Testis (tissue), 3 donors: ENCODE results near the gene GH2. TPM values are rescaled to one million over a fixed set of nuclear protein-coding genes. Genes with fewer than 3 reads are reported as not detected.
"Not testable (repeated sequence)": the region's sequence is repeated elsewhere in the genome, so short reads cannot be mapped to it uniquely, and the experiment has no call there.

Source experiments
- DNase-seq: peaks from one replicate; pipeline ENCODE4 v3.0.0-alpha.2; 2019
- H3K27ac ChIP-seq, 2 donors: fragments of 200-600 bp; sonication (generic); one replicate each; pipeline ENCODE4 v1.5.1; 2019
- H3K27me3 ChIP-seq: fragments of 200-600 bp; sonication (generic); one replicate; pipeline ENCODE4 v1.5.1; 2019
- H3K36me3 ChIP-seq: fragments of 200-600 bp; sonication (generic); one replicate; pipeline ENCODE4 v1.5.1; 2017; ENCODE audit warnings: low read depth; ENCODE audit errors: missing control alignments
- H3K4me1 ChIP-seq: fragments of 200-600 bp; sonication (generic); one replicate; pipeline ENCODE4 v1.5.1; 2019
- H3K4me3 ChIP-seq, 2 donors: fragments of 200-600 bp; sonication (generic); one replicate each; pipeline ENCODE4 v1.5.1; 2017 to 2019
- H3K9me3 ChIP-seq: fragments of 200-600 bp; sonication (generic); one replicate; pipeline ENCODE4 v1.5.1; 2017
- CTCF ChIP-seq, 3 experiments: fragments of 450-650 bp in 2 of 3; fragments of 200-600 bp in 1 of 3; sonication (generic) in 1 of 3; IDR thresholded peaks; one replicate each; pipeline ENCODE4 v1.5.1; 2016 to 2019; ENCODE audit warnings: antibody characterized with exemption in 3 of 3, mild to moderate bottlenecking in 2 of 3, moderate library complexity in 1 of 3
- POLR2A ChIP-seq: fragments of 450-650 bp; IDR thresholded peaks from one replicate; pipeline ENCODE4 v1.6.1; 2017; ENCODE audit warnings: antibody characterized with exemption, mild to moderate bottlenecking, moderate library complexity
- WGBS, 2 donors: methylation state at CpG; one replicate each; pipeline ENCODE4 v1.1.5; 2018; 5-methylcytosine and 5-hydroxymethylcytosine counted together
- intact Hi-C: fragments of 100-400 bp; cut with DNase I; formaldehyde crosslinking; loops from one replicate; pipeline ENCODE4 v1.15.1; 2023; ENCODE audit warnings: low total_unique reads
- polyA plus RNA-seq: library from polyadenylated mRNA; stranded (reverse); fragments of 350-450 nt; fragmentation: Illumina TruSeq; extraction: RNeasy Lipid Tissue Mini Kit (QIAGEN cat#74804); gene quantifications from one replicate; pipeline ENCODE4 v1.2.3, GENCODE V29; 2014; ENCODE audit warnings: low read depth, low replicate concordance; ENCODE audit not compliant: insufficient read depth
- total RNA-seq, 2 donors: library from RNA; depleted of rRNA; stranded (reverse); fragments of >200 nt; gene quantifications; one replicate each; pipeline ENCODE4 v1.2.3, GENCODE V29; 2016

The GH2 gene
- total and polyA plus RNA-seq, 3 donors from 2014 or later: 0.62 TPM; not detected in 2

- no peaks in the 10 kb centered on the region for H3K27me3 ChIP-seq
- intact Hi-C loops: loop anchor here (10.0 kb wide), 1 partner anchor 105 kb away; the partner anchor contains the start of gene ICAM2
- no peaks in the 10 kb centered on the region for H3K4me1 ChIP-seq
- H3K4me3 ChIP-seq: no peak overlapping the region
- no peaks in the 10 kb centered on the region for H3K9me3 ChIP-seq
- 52 to 54% methylated on average over 8 of the region's 8 CpGs for WGBS, 2 donors
- H3K27ac ChIP-seq: no peak overlapping the region
- H3K36me3 ChIP-seq: no peaks in the 10 kb centered on the region
- no peak for TF ChIP-seq POLR2A
- peak; percentile 85 to 97 (median 87) for TF ChIP-seq CTCF (IDR thresholded peaks at IDR 0.05)
- DNase-seq: peak; percentile 64
Observed at GRCh38 chr17:63919311-63919723, 37.6 kb upstream of the GH2 start.

GRCh38 chr17:63918789-63919305 is 37.1 kb upstream of the GH2 start, which contains the start of gene GH1:
Gene GH1, minus strand, starts transcription at chr17:63918839. Its CDS starts 63 bp downstream, at chr17:63918776.
- not testable (repeated sequence) for H3K27me3 ChIP-seq, H3K27ac ChIP-seq, H3K36me3 ChIP-seq, H3K4me3 ChIP-seq, H3K4me1 ChIP-seq, DNase-seq, H3K9me3 ChIP-seq
- 52 to 61% methylated on average over 10 of the region's 10 CpGs for WGBS, 2 donors
- intact Hi-C loops: loop anchor here (10.0 kb wide), 1 partner anchor 106 kb away; the partner anchor contains the start of gene ICAM2

- no peak for TF ChIP-seq CTCF (IDR thresholded peaks at IDR 0.05)
- TF ChIP-seq POLR2A: no peak
- H3K4me1 ChIP-seq: no peaks in the 10 kb centered on the region
- 68 to 76% methylated on average over 8 to 10 of the region's 10 CpGs for WGBS, 2 donors
- H3K27ac ChIP-seq: no peak overlapping the region
- no peaks in the 10 kb centered on the region for H3K36me3 ChIP-seq
- H3K27me3 ChIP-seq: no peaks in the 10 kb centered on the region
- DNase-seq: no peak
- H3K4me3 ChIP-seq: no peak overlapping the region
- H3K9me3 ChIP-seq: no peaks in the 10 kb centered on the region
- intact Hi-C loops: loop anchor here (10.0 kb wide), 1 partner anchor 106 kb away; the partner anchor contains the start of gene ICAM2
Observed at GRCh38 chr17:63918305-63918704, 36.6 kb upstream of the GH2 start.

- Histone ChIP-seq H3K27me3 (no peaks in the 10 kb centered on the region), H3K9me3 (no peaks in the 10 kb centered on the region), H3K4me1 (no peaks in the 10 kb centered on the region), H3K27ac (no peak overlapping the region), H3K4me3 (no peak overlapping the region), H3K36me3 (no peaks in the 10 kb centered on the region)
- intact Hi-C loops: loop anchor here (10.0 kb wide), 1 partner anchor 107 kb away; the partner anchor contains the start of gene ICAM2
- TF ChIP-seq CTCF (IDR thresholded peaks at IDR 0.05): no peak
- no peak for TF ChIP-seq POLR2A
- DNase-seq: no peak
- 72 to 93% methylated on average over 10 to 13 of the region's 13 CpGs for WGBS, 2 donors
Observed at GRCh38 chr17:63917646-63918045, 35.9 kb upstream of the GH2 start.

GRCh38 chr17:63917206-63917605 is 35.5 kb upstream of the GH2 start:
- DNase-seq: not testable (repeated sequence)
- intact Hi-C loops: loop anchor here (10.0 kb wide), 1 partner anchor 108 kb away; the partner anchor contains the start of gene ICAM2
- 92 to 95% methylated on average over 11 of the region's 11 CpGs for WGBS, 2 donors

More at GRCh38 chr17:63917206-63917605, 35.5 kb upstream of the GH2 start:
- not testable (repeated sequence) for H3K36me3 ChIP-seq, H3K4me3 ChIP-seq, H3K9me3 ChIP-seq, H3K27me3 ChIP-seq, H3K27ac ChIP-seq, H3K4me1 ChIP-seq
